Prostate gland (tissue), 2 donors: Measurements from ENCODE around the gene SLC4A11.

Experiments used
- POLR2A ChIP-seq: fragments of 450-650 bp; IDR thresholded peaks from one replicate; pipeline ENCODE4 v1.6.1; 2016; ENCODE audit warnings: antibody characterized with exemption, mild to moderate bottlenecking
- TF ChIP-seq, protein P1 (sequence below), 4 experiments: fragments of 200-600 bp in 2 of 4; fragments of 450-650 bp in 2 of 4; sonication (generic) in 2 of 4; IDR thresholded peaks; 1 replicate in 3 of 4; 2 replicates in 1 of 4; pipeline ENCODE4 v1.5.1; 2016 to 2019; ENCODE audit warnings: antibody characterized with exemption in 4 of 4, mild to moderate bottlenecking in 2 of 4, moderate library complexity in 2 of 4

GRCh38 chr20:3183896-3184612, 54.9 kb downstream of the SLC4A11 start:
- no peak for TF ChIP-seq POLR2A
- TF ChIP-seq, protein P1, sequence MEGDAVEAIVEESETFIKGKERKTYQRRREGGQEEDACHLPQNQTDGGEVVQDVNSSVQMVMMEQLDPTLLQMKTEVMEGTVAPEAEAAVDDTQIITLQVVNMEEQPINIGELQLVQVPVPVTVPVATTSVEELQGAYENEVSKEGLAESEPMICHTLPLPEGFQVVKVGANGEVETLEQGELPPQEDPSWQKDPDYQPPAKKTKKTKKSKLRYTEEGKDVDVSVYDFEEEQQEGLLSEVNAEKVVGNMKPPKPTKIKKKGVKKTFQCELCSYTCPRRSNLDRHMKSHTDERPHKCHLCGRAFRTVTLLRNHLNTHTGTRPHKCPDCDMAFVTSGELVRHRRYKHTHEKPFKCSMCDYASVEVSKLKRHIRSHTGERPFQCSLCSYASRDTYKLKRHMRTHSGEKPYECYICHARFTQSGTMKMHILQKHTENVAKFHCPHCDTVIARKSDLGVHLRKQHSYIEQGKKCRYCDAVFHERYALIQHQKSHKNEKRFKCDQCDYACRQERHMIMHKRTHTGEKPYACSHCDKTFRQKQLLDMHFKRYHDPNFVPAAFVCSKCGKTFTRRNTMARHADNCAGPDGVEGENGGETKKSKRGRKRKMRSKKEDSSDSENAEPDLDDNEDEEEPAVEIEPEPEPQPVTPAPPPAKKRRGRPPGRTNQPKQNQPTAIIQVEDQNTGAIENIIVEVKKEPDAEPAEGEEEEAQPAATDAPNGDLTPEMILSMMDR (IDR thresholded peaks at IDR 0.05) = no peak
